HEK293T (cell line): ENCODE results near the gene IL1RAPL1.

Source experiments
- CTBP1 ChIP-seq: fragments of 450-650 bp; IDR thresholded peaks from 2 replicates; pipeline ENCODE4 v1.6.1; 2016; ENCODE audit warnings: borderline replicate concordance
- FOXA1 ChIP-seq: fragments of 450-650 bp; IDR thresholded peaks from 2 replicates; pipeline ENCODE4 v1.6.1; 2016; ENCODE audit warnings: mild to moderate bottlenecking
- LEF1 ChIP-seq: fragments of 450-650 bp; IDR thresholded peaks from 2 replicates; pipeline ENCODE4 v1.6.1; 2017; ENCODE audit warnings: mild to moderate bottlenecking, borderline replicate concordance
- SP1 ChIP-seq: fragments of 450-650 bp; IDR thresholded peaks from 2 replicates; pipeline ENCODE4 v1.6.1; 2017
- SUZ12 ChIP-seq: fragments of 450-650 bp; IDR thresholded peaks from 2 replicates; pipeline ENCODE4 v1.6.1; 2016; ENCODE audit warnings: mild to moderate bottlenecking
- ZNF384 ChIP-seq: fragments of 450-650 bp; IDR thresholded peaks from 2 replicates; pipeline ENCODE4 v1.6.1; 2016

DNA sequence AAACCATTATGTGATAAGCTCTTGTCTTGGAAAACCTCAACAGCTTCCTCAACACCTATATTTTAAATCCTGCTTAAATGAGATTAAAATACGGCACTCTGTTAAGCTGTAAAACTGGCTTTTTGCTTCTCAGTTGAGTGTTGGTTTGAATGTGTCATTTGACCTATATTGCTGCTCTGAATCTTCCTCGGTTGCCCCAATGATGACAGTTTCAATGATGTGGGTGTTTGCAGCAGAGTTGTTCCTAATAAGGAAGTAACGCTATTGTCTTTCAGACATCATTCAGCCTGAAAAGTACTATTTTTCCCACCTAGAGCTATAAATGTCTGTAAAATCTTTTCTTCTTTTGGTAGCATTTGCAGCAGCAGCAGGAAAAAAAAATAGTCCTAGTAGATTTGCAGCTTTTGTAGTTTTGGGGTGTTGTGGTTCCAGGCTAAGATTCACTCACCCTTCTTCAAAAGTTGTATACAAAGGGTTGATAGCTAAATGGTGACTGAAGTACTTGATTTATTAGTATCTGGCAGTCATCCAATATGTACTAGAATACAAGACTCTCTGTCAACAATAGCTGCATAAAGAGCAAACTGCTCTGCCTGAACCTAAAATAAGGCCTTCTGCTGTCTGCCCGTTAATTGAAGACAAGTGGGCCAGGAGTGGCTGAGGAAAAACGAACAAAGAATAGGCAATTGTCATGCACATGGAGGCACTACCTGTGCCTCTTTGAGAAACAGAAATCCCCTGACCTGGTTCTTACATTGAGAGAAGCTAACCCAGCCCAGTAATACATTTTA lies 333.1 kb downstream of the IL1RAPL1 start:
- TF ChIP-seq SUZ12 (no peak), FOXA1 (no peak), CTBP1 (no peak), SP1 (no peak), LEF1 (no peak), ZNF384 (no peak)
